Left lung (tissue), 10 donors: ENCODE data around the gene LIPH. TPM values are rescaled to one million over a fixed set of nuclear protein-coding genes. Genes with fewer than 3 reads are reported as not detected.
"Not testable (repeated sequence)": the region's sequence is repeated elsewhere in the genome, so short reads cannot be mapped to it uniquely, and the experiment has no call there.

Experiments
- ATAC-seq: fragments of 200-7000 bp; cut with Tn5 transposase; one replicate; pipeline ENCODE4 v1.9.1; 2020; ENCODE audit warnings: moderate library complexity
- DNase-seq, 4 donors: peaks; one replicate each; pipeline ENCODE4 v3.0.0-alpha.2; 2013 to 2020
- H3K27ac ChIP-seq, 2 donors: fragments of 200-600 bp; sonication (generic) in 1 of 2; one replicate each; pipeline versions ENCODE4 v1.5.0 to v1.8.0; 2020 to 2021
- H3K27me3 ChIP-seq, 2 donors: fragments of 200-600 bp; sonication (generic) in 1 of 2; one replicate each; pipeline versions ENCODE4 v1.5.0 to v1.8.0; 2020 to 2021
- H3K36me3 ChIP-seq, 2 donors: fragments of 200-600 bp; sonication (generic) in 1 of 2; one replicate each; pipeline versions ENCODE4 v1.5.0 to v1.8.0; 2020 to 2021
- H3K4me1 ChIP-seq, 2 donors: fragments of 200-600 bp; one replicate each; pipeline ENCODE4 v1.8.0; 2021
- H3K4me3 ChIP-seq, 2 donors: fragments of 200-600 bp; sonication (generic) in 1 of 2; one replicate each; pipeline versions ENCODE4 v1.5.0 to v1.8.0; 2020 to 2021; ENCODE audit warnings: mild to moderate bottlenecking in 1 of 2
- H3K9me3 ChIP-seq, 2 donors: fragments of 200-600 bp; sonication (generic) in 1 of 2; one replicate each; pipeline versions ENCODE4 v1.5.0 to v1.8.0; 2020 to 2021
- intact Hi-C, 2 donors: fragments of 100-400 bp; cut with DNase I; formaldehyde crosslinking; loops; one replicate each; pipeline versions ENCODE4 v1.11.2 to v1.14.2; 2022
- polyA plus RNA-seq, 6 donors: library from polyadenylated mRNA; unstranded; fragments of 120-200 nt; gene quantifications; one replicate each; pipeline ENCODE4 v1.2.1, GENCODE V29; 2013; ENCODE audit not compliant: insufficient read length in 6 of 6
- total RNA-seq, 2 donors: library from RNA; stranded (reverse); fragmentation: NEBNext Ultra II Directional; extraction: Animal tissue kit (Norgen Biotek cat#: 25700); gene quantifications; one replicate each; pipeline ENCODE4 v1.2.1, GENCODE V29; 2021
- TF ChIP-seq, protein P1 (sequence below), 2 donors: fragments of 200-600 bp; sonication (generic) in 1 of 2; IDR thresholded peaks; one replicate each; pipeline versions ENCODE4 v1.5.0 to v1.8.0; 2021; ENCODE audit warnings: antibody characterized with exemption in 2 of 2
- donor health status: DM: no; HTN: yes; CAD: no.
- donor health status: DM: no; HTN: no; CAD: no.

LIPH gene
- total and polyA plus RNA-seq, 8 donors: 2.2 to 76.0 (median 3.4) TPM

DNA sequence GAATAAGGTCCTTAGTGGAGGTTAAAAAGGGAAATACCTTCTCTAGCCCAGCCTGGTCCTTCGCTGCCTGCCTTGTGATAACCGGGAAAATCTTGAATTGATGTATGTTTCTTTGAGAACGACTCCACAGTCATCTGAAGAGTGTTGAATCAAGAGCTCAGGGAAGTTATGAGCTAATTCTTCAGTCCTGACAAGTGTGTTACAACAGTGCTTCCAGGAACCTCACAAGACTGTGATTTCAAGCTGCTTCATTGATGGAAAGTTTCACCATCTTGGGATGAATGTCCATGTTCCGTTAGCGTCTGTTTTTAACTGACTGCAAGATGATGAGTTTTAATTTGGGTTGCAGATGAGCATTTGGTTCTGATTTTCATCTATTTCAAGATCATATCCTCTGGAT lies 66.0 kb downstream of the LIPH start:
- no peak for DNase-seq
- intact Hi-C loops: no loop called here
- no peak overlapping the region for H3K27ac ChIP-seq
- peak; percentile 67 for ATAC-seq
- TF ChIP-seq, protein P1, sequence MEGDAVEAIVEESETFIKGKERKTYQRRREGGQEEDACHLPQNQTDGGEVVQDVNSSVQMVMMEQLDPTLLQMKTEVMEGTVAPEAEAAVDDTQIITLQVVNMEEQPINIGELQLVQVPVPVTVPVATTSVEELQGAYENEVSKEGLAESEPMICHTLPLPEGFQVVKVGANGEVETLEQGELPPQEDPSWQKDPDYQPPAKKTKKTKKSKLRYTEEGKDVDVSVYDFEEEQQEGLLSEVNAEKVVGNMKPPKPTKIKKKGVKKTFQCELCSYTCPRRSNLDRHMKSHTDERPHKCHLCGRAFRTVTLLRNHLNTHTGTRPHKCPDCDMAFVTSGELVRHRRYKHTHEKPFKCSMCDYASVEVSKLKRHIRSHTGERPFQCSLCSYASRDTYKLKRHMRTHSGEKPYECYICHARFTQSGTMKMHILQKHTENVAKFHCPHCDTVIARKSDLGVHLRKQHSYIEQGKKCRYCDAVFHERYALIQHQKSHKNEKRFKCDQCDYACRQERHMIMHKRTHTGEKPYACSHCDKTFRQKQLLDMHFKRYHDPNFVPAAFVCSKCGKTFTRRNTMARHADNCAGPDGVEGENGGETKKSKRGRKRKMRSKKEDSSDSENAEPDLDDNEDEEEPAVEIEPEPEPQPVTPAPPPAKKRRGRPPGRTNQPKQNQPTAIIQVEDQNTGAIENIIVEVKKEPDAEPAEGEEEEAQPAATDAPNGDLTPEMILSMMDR (IDR thresholded peaks at IDR 0.05): no peak
- no peaks in the 10 kb centered on the region for H3K9me3 ChIP-seq
- H3K4me1 ChIP-seq: no peaks in the 10 kb centered on the region
- peaks cover 0 to 69% of the 10 kb centered on the region in 2 donors for H3K36me3 ChIP-seq
- no peaks in the 10 kb centered on the region for H3K27me3 ChIP-seq
- no peak overlapping the region for H3K4me3 ChIP-seq

DNA sequence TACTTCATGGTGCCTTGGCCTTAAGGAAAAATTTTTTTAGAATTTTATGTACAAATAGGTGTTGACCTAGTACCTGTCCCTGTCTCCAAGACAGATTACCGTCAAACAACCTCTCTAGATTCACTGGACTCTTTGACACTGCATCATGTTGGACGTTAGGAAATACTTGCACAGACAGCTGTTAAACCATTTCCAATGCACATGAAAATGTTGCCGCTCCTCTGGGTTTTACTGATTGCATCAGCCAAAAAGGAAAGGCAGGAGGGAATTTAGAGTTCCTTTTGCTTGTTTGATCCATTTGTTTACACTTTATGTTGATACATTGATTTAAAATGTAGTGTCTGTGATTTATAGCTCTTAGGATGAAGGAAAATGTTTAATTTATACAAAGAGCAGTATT lies 68.1 kb downstream of the LIPH start:
- TF ChIP-seq, protein P1 (IDR thresholded peaks at IDR 0.05): no peak
- no peaks in the 10 kb centered on the region for H3K4me1 ChIP-seq
- peaks cover 0 to 69% of the 10 kb centered on the region in 2 donors for H3K36me3 ChIP-seq
- no peaks in the 10 kb centered on the region for H3K9me3 ChIP-seq
- no peak overlapping the region for H3K27ac ChIP-seq
- ATAC-seq (no peak), DNase-seq (no peak)
- H3K4me3 ChIP-seq: no peak overlapping the region
- intact Hi-C loops: no loop called here
- H3K27me3 ChIP-seq: no peaks in the 10 kb centered on the region

DNA sequence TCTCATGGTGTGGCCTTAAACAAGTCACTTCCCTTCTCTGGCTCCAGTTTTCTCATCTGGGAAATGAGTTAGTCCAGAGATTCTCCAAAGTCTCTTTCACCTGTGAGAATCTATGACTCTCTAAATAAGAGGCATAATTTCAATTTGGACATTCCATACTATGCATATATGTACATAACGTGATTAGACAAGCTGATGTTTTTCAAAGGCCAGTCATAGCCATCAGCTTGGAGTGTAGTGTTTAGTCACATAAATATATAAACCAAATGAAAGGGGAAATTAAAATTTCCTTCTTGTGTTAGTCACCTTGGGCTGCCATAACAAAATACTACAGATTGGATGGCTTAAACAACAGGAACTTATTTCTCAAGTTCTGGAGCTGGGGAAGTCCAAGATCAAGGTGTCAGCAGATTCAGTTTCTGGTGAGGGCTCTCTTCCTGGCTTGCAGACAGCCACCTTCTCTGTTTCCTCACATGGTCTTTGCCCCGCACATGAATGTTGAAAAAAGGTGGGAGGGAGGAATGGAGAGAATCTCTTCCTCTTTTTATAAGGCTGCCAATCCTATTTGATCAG lies 72.9 kb downstream of the LIPH start:
- intact Hi-C loops: no loop called here
- ATAC-seq (no peak), DNase-seq (no peak)
- Histone ChIP-seq H3K27me3 (no peaks in the 10 kb centered on the region), H3K27ac (no peak overlapping the region), H3K4me1 (no peaks in the 10 kb centered on the region), H3K36me3 (peaks cover 0 to 58% of the 10 kb centered on the region in 2 donors), H3K4me3 (no peak overlapping the region), H3K9me3 (no peaks in the 10 kb centered on the region)
- TF ChIP-seq, protein P1 (IDR thresholded peaks at IDR 0.05): no peak

DNA sequence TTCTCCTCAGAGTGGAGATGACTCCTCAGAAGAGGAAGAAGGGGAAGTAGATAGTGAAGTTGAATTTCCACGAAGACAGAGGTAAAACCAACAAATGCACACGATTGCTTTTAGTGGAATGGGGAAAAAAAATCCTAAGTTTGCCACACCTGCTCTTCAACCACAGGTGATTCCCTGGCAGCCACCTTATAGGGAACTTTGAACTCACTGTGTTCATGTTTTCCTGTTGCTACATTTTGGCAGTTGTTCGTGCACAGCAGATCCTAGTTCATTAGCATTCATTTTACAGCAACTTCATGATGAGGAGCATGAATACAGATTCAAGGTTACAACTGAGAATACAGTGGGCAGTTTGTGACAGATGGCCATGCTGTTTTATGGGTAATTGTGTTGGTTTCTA lies 75.1 kb downstream of the LIPH start:
- Histone ChIP-seq H3K27me3 (no peaks in the 10 kb centered on the region), H3K4me3 (no peak overlapping the region), H3K27ac (no peak overlapping the region), H3K4me1 (no peaks in the 10 kb centered on the region), H3K36me3 (peaks cover 0 to 66% of the 10 kb centered on the region in 2 donors), H3K9me3 (no peaks in the 10 kb centered on the region)
- ATAC-seq (no peak), DNase-seq (no peak)
- TF ChIP-seq, protein P1 (IDR thresholded peaks at IDR 0.05): no peak
- intact Hi-C loops: no loop called here

DNA sequence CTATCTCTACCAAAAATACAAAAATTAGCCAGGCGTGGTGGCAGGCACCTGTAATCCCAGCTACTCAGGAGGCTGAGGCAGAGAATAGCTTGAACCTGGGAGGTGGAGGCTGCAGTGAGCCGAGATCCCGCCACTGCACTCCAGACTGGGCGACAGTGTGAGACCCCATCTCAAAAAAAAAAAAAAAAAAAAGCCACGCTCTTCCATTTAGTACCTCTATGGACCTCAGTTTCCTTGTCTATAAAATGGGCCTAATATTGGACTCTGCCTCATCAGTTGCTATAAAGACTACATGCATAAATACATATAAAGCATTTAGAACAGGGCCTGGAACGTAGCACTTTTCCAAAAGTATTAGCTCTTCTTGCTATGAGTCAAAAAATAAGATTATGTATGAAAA lies 77.5 kb downstream of the LIPH start:
- H3K4me1 ChIP-seq, DNase-seq, H3K27me3 ChIP-seq, intact Hi-C loops, H3K9me3 ChIP-seq, ATAC-seq, H3K4me3 ChIP-seq, H3K27ac ChIP-seq: not testable (repeated sequence)
- peaks cover 0 to 43% of the 10 kb centered on the region in 2 donors for H3K36me3 ChIP-seq

DNA sequence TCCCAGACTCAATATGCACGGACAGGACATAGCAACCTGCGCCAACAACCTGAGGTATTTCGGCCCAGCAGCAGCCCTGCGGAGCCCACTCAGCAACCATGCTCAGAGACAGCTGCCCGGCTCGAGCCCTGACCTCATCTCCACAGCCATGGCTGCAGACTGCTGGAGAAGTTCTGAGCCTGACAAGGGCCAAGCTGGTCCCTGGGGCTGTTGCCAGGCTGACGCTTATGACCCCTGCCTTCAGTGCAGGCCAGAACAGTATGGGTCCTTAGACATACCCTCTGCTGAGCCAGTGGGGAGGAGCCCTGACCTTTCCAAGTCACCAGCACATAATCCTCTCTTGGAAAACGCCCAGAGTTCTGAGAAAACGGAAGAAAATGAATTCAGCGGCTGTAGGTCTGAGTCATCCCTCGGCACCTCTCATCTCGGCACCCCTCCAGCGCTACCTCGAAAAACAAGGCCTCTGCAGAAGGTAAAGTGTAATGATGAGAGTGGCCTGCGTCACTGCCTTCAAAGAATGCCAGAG lies 79.0 kb downstream of the LIPH start:
- TF ChIP-seq, protein P1 (IDR thresholded peaks at IDR 0.05): no peak
- H3K4me3 ChIP-seq: no peak overlapping the region
- H3K27me3 ChIP-seq: no peaks in the 10 kb centered on the region
- intact Hi-C loops: no loop called here
- ATAC-seq (no peak), DNase-seq (no peak)
- no peaks in the 10 kb centered on the region for H3K4me1 ChIP-seq
- H3K9me3 ChIP-seq: no peaks in the 10 kb centered on the region
- peaks cover 0 to 37% of the 10 kb centered on the region in 2 donors for H3K36me3 ChIP-seq
- no peak overlapping the region for H3K27ac ChIP-seq
